GM04504 (cell line): ENCODE data around the gene NKX6-1.

Source experiments
- DNase-seq: peaks from one replicate; pipeline ENCODE4 v3.0.0-alpha.2; 2012; ENCODE audit warnings: low read depth

NKX6-1 gene

GRCh38 chr4:84498935-84499623 is at the start of gene NKX6-1:
TSS of gene NKX6-1 (minus strand) at chr4:84499292. CDS start at chr4:84498228, 1,064 bp downstream.
- peak; percentile 53 for DNase-seq

DNA sequence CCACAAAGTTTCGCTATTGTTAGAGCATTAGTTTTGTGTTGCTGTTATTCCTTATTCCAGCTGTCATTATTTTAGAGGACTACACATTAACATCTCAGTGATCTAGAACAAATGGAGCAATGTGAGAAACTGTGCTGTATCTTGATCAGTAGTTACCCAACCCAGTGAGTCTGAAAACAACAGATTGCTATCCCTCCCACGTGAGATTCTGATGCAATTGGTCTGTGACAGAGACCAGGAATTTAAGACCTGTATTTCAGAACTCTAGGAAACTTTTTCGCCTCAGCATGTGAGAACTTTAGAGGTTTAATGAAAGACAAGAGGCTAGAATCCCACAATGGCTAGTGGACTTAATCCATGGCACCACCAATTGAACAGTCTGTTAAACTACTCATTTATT is 48.1 kb upstream of the NKX6-1 start:
- DNase-seq = no peak

GRCh38 chr4:84545093-84545492 is 46.0 kb upstream of the NKX6-1 start:
- DNase-seq = no peak

DNA sequence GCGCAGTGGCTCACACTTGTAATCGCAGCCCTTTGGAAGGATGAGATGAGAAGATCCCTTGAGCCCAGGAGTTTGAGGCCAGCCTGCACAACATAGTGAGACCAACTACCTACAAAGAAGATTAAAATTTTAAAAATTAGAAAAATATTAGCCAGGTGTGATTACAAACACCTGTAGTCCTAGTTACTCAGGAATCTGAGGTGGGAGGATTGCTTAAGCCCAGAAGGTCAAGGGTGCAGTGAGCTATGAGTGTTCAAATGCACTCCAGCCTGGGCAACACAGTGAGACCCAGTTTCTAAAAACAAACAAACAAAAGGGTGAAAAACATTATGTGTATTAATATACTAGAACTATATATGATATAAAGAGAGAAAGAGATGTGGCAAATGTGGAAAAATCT is 36.8 kb upstream of the NKX6-1 start:
- DNase-seq = no peak

GRCh38 chr4:84531689-84532088 is 32.6 kb upstream of the NKX6-1 start:
- DNase-seq = no peak

- DNase-seq = no peak
These were observed 31.8 kb upstream of the NKX6-1 start for GRCh38 chr4:84530871-84531270.

- no peak for DNase-seq
These were observed 31.4 kb upstream of the NKX6-1 start for GRCh38 chr4:84530454-84530853.

DNA sequence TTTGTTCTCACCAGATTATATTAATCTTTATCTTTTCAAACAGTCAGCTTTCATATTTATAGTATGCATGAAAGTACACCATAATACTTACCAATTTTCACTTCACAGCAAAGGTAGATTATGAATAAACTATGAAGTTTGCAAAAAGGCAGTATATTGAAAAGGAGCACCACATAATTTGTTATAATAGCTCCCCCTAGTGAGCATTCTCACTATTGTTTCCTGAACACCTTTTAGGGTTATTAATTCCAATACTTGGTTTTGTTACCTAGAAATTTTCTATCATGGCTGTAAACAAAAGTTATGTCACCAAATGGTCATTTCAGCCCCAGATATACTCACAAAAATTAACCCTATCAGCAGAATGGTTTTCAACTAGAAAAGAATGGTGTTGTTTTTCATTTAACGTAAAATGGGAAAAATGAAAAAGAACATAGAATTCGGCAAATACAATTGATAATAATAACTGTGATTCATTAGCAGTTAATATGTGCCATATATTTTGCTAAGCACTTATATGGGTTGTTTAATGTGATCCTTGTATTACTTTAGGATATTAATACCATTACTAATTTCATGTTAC is 30.2 kb upstream of the NKX6-1 start:
- no peak for DNase-seq

- DNase-seq = no peak
These were observed 28.3 kb upstream of the NKX6-1 start for GRCh38 chr4:84527391-84527790.

DNA sequence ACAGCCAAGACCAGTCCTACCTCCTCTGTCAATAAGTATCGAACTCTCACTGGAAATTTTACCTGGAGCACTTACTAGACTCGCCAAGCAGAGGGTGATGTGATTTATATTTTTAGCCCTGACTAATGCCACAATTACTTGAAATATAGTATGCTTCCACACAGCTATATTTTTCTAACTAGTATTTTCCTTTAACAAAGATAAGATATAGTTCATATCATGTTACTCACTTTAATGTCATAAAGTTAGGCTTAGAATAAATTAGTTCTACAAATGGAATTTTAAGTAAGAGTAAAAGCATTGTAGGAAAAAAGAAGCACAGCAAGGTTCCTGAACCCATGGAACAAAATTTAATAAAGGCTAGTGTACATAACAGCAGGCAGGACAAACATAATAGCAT is 16.0 kb upstream of the NKX6-1 start:
- DNase-seq = no peak

GRCh38 chr4:84512277-84512676 is 13.2 kb upstream of the NKX6-1 start:
- no peak for DNase-seq

- DNase-seq = no peak
These were observed 12.6 kb upstream of the NKX6-1 start for GRCh38 chr4:84511703-84512102.

GRCh38 chr4:84507941-84508340 is 8.8 kb upstream of the NKX6-1 start:
- DNase-seq = no peak

DNA sequence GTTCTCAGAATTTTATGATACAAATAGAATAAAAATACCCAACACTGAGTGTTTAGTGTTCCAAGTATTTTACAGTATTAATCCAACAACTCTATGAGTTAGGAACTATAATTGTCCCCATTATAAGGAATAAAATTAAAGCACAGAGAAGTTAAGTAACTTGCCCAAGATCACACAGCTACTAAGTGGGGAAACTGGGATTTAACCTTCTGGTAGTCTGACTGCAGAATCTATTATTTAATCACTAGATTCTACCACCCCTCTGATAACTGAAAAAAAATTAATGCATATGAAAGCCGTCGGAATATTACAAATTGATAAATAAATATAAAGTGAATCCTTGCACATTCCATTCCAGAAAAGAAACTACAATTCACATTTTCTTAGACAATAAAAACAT is 5.7 kb upstream of the NKX6-1 start:
- DNase-seq = no peak

GRCh38 chr4:84503495-84504437 is 4.7 kb upstream of the NKX6-1 start:
- no peak for DNase-seq

DNA sequence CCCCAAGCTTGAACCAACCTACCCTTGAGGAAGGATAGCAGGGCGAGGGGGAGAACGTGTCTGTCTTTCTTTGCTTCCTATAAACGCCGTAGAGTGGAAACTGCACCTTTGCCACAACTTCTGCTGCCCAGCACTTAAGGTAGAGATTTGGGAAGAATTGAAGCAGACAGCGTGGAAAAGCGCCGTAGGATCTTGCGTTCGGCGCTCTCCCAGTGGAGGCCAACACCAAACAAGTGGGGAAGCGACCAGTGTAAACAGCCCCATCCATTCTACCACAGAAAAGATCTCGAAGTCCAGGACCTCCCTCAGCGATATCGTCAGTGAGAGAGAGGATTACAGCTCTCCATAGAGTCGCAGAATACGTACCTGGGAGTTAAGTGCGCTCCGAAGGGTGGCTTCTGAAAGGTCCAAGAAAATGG is 3.9 kb upstream of the NKX6-1 start:
- DNase-seq = no peak

DNA sequence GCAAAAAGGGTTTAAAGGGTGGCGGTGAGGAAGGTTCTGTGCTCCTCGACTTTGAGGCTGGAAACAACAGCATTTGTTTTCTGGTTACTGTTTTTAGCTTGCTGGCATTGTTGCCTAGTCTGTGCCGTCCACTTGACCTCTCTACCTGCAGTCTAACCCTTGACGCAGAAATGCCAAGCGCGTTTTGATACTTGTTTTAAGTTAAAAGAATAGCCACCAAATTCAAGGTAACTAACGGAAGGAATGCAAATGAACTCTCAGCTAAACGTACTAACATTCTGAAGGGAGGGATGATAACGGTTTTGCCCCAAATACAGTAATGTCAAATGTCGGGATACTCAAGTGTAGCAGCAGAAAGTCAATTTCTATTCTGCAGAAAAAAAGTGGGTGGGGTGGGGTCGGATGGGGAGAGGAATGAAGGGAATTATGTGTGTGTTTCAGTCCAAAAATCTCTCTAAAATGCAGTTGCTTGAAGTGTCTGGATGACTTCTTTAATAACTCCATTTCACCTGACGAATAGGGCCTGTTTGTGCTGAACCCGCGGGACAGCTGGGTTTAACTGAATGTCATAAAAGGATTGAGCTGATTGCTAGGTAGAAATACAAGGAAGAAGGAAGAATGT is 3.4 kb upstream of the NKX6-1 start:
- DNase-seq = no peak

DNA sequence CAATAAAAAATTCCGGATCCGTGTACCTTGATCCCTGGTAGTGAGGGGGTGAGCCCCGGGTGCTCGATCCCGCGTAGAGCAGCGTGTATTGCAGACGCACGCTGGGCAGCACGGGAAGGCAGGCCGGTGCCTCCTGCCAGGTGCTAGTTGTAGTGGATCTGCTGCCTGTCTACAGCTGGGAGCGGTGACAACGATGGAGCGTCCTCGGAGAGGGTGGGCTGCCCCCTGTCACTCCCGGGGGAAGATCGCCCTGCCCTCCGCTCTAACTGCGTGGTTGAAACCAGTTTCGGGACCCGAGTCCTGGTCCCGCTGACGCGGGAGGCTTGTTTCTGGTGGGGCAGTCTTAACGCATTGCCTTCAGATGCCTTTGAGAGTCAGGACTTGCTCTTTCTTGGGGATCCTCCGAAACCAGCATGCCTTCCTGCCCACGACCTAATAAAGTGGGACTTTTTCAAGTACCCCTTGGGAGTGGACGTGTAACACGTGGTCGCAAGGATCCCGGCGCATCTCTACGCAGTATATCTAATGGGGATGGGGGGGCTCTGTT is 2.7 kb upstream of the NKX6-1 start:
- DNase-seq = no peak

- DNase-seq = no peak
These were observed 2.1 kb upstream of the NKX6-1 start for GRCh38 chr4:84501202-84501503.

DNA sequence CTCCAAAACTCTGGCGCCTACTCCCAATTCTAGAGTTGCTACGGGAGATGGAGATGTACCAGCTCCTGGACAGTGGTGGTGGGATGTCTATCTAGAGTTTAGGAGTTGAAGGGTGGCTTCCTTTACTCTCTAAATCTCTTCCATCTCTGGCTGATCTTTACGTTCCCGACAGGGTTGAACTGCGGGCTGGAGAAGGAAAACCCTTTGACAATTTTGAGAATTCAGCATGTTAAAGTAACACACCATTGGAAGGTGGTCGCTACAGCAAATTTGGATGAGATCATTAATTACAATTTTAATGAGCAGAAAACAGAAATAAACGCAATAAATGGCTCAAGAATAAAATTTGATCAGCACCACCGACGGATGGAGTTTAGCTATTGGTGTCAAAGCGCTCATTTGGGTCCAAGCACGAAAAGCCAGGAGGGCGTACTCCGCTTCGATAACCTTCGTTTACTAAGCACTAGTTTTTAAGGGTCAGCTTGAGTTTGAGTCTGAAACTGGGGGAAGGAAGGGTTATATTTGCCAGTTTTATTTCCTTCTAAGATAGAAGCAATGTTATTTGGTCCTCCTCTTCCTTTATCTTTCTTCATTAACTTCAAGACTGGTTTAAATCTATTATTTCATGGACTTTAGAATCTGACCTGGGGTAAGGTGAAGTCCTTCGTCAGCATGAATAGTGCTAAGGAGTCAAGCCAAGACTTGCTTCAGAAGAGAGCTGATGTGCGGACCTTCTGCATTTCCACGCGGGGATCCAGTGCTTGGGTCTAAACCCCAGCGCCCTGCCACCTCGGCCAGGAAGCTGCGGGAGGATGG is 1.5 kb upstream of the NKX6-1 start:
- DNase-seq = no peak

- no peak for DNase-seq
These were observed 511 bp upstream of the NKX6-1 start for GRCh38 chr4:84499624-84499982.
